Peyer's patch (tissue), 4 donors: ENCODE results near the gene DCAF6. TPM values are rescaled to one million over a fixed set of nuclear protein-coding genes. Genes with fewer than 3 reads are reported as not detected.

ENCODE experiments used
- DNase-seq, 3 donors: peaks; one replicate each; pipeline ENCODE4 v3.0.0-alpha.2; 2017 to 2019
- H3K27ac ChIP-seq, 4 donors: fragments of 200-600 bp; sonication (generic); one replicate each; pipeline ENCODE4 v1.5.1; 2016 to 2019
- H3K27me3 ChIP-seq, 2 donors: fragments of 200-600 bp; sonication (generic); one replicate each; pipeline ENCODE4 v1.5.1; 2019
- H3K36me3 ChIP-seq, 3 donors: fragments of 200-600 bp; sonication (generic); one replicate each; pipeline ENCODE4 v1.5.1; 2016 to 2019
- H3K4me1 ChIP-seq, 4 donors: fragments of 200-600 bp; sonication (generic); one replicate each; pipeline ENCODE4 v1.5.1; 2016 to 2019
- H3K4me3 ChIP-seq, 4 donors: fragments of 200-600 bp; sonication (generic); 1 replicate in 3 of 4; 2 replicates in 1 of 4; pipeline ENCODE4 v1.5.1; 2016 to 2019; ENCODE audit warnings: mild to moderate bottlenecking in 1 of 4
- H3K9me3 ChIP-seq, 4 donors: fragments of 200-600 bp; sonication (generic); one replicate each; pipeline ENCODE4 v1.5.1; 2016 to 2019; ENCODE audit warnings: mild to moderate bottlenecking in 1 of 4
- CTCF ChIP-seq, 6 experiments: fragments of 450-650 bp in 4 of 6; fragments of 200-600 bp in 2 of 6; sonication (generic) in 1 of 6; IDR thresholded peaks; one replicate each; pipeline ENCODE4 v1.5.1; 2017 to 2019; ENCODE audit warnings: antibody characterized with exemption in 6 of 6, mild to moderate bottlenecking in 3 of 6, moderate library complexity in 1 of 6
- POLR2A ChIP-seq, 2 donors: fragments of 450-650 bp; IDR thresholded peaks; one replicate each; pipeline ENCODE4 v1.5.1; 2017; ENCODE audit warnings: antibody characterized with exemption in 2 of 2, mild to moderate bottlenecking in 2 of 2, moderate library complexity in 2 of 2
- total RNA-seq, 4 donors: library from RNA; depleted of rRNA; stranded (reverse); fragments of >200 nt; gene quantifications; one replicate each; pipeline ENCODE4 v1.1.0, GENCODE V29; 2016

The DCAF6 gene
- total RNA-seq, 4 donors from 2014 or later, result 106 to 139 (median 114) TPM

DNA sequence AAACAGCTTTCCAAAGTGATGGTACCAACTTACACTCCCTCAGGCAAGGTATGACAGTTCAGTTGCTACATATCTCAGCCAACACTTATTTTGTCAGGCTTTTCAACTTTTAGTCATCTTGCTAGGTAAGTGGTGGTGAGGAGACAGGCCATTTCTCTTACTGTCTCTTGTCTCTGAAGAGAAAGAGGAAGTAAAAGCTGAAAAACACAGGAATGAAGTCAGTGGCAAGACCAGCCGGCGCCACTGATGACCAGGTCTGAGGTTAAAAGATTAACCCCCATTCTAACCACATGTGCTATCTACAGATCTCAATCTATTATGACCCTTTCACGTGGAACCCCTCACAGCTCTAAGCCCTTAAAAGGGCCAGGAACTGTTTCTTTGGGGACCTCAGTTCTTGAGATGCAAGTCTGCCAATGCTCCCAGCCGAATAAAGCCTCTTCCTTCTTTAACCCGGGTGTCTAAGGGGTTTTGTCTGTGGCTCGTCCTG lies 26.7 kb upstream of the DCAF6 start:
- Histone ChIP-seq H3K4me1 (no peaks in the 10 kb centered on the region), H3K27me3 (no peaks in the 10 kb centered on the region), H3K4me3 (no peak overlapping the region), H3K36me3 (no peaks in the 10 kb centered on the region), H3K9me3 (peaks cover 0 to 4% (median 0%) of the 10 kb centered on the region in 4 donors), H3K27ac (no peak overlapping the region)
- no peak for DNase-seq
- TF ChIP-seq POLR2A (IDR thresholded peaks at IDR 0.05), result no peak
- no peak for TF ChIP-seq CTCF (IDR thresholded peaks at IDR 0.05)

GRCh38 chr1:167910530-167910929 lies 26.0 kb upstream of the DCAF6 start:
- H3K36me3 ChIP-seq, result peaks cover 0 to 4% (median 0%) of the 10 kb centered on the region in 3 donors
- DNase-seq, result no peak
- no peaks in the 10 kb centered on the region for H3K27me3 ChIP-seq
- no peak for TF ChIP-seq CTCF (IDR thresholded peaks at IDR 0.05)
- no peak for TF ChIP-seq POLR2A (IDR thresholded peaks at IDR 0.05)
- H3K27ac ChIP-seq, result no peak overlapping the region
- peaks cover 0 to 4% (median 0%) of the 10 kb centered on the region in 4 donors for H3K9me3 ChIP-seq
- no peak overlapping the region for H3K4me3 ChIP-seq
- H3K4me1 ChIP-seq, result no peaks in the 10 kb centered on the region

- Histone ChIP-seq H3K36me3 (peaks cover 0 to 12% (median 0%) of the 10 kb centered on the region in 3 donors), H3K9me3 (peaks cover 0 to 4% (median 0%) of the 10 kb centered on the region in 4 donors), H3K4me3 (no peak overlapping the region), H3K4me1 (no peaks in the 10 kb centered on the region), H3K27me3 (no peaks in the 10 kb centered on the region), H3K27ac (no peak overlapping the region)
- no peak for TF ChIP-seq POLR2A (IDR thresholded peaks at IDR 0.05)
- TF ChIP-seq CTCF (IDR thresholded peaks at IDR 0.05), result no peak
- no peak for DNase-seq
Observed at GRCh38 chr1:167911413-167911812, 25.1 kb upstream of the DCAF6 start.

GRCh38 chr1:167912294-167912693 lies 24.2 kb upstream of the DCAF6 start:
- H3K27ac ChIP-seq, result no peak overlapping the region
- TF ChIP-seq POLR2A (IDR thresholded peaks at IDR 0.05), result no peak
- TF ChIP-seq CTCF (IDR thresholded peaks at IDR 0.05), result no peak
- no peaks in the 10 kb centered on the region for H3K27me3 ChIP-seq
- peaks cover 0 to 15% (median 0%) of the 10 kb centered on the region in 3 donors for H3K36me3 ChIP-seq
- no peak for DNase-seq
- peaks cover 0 to 4% (median 0%) of the 10 kb centered on the region in 4 donors for H3K9me3 ChIP-seq
- H3K4me3 ChIP-seq, result no peak overlapping the region
- H3K4me1 ChIP-seq, result no peaks in the 10 kb centered on the region

DNA sequence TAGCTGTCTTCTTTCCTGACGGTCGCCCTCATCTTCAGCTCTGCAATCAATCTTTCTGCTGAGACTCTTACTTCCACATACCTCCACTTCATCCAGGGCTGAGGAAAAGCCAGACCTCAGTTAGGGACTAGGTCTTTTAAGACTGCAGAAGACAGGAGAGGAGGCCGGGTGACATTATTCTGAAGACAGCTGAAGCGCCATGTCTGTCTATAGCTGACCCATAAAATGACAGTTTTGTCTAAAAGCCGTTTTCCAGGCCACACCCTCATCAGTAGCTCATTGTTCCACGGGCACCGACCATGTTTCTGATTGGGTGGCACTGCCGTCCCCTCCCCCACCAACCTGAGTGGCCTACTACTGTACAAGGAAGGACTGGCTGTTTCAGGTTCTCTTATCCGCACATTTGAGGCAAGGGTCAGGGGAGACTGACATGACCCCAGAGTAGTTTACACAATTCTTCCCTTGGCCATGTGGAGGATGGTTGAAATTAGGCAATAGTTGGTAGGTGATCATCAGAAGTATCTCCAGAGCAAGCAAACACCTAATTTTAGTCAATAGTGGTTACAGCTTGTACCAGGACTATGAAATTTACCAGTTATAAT lies 22.5 kb upstream of the DCAF6 start, which contains the start of gene ADCY10:
ADCY10 (minus strand) TSS at position 240 of the 602 bp plus-strand sequence. CDS start 8,994 bp downstream, outside the sequence.
- Histone ChIP-seq H3K27ac (no peak within 1 kb of the TSS), H3K4me1 (no peaks in the 10 kb centered on the region), H3K27me3 (no peaks in the 10 kb centered on the region), H3K36me3 (peaks cover 0 to 23% (median 0%) of the 10 kb centered on the region in 3 donors), H3K9me3 (peaks cover 0 to 4% (median 0%) of the 10 kb centered on the region in 4 donors), H3K4me3 (no peak within 1 kb of the TSS)
- TF ChIP-seq POLR2A (IDR thresholded peaks at IDR 0.05) (no peak), CTCF (IDR thresholded peaks at IDR 0.05) (no peak)
- DNase-seq, result no peak
